ENCODE measurements around the gene C11orf21.
"Not testable (repeated sequence)": the region's sequence is repeated elsewhere in the genome, so short reads cannot be mapped to it uniquely, and the experiment has no call there.

The C11orf21 gene

GRCh38 chr11:2301631-2302305 lies at the start of gene C11orf21, which contains the start of gene TSPAN32:
TSS of gene C11orf21 (minus strand) at chr11:2301918. CDS start at chr11:2301808, 110 bp downstream.
TSS of gene TSPAN32 (plus strand) at chr11:2302013. CDS start at chr11:2302150, 137 bp downstream.
- no peak for DNase-seq

GRCh38 chr11:2348986-2349385 lies 47.3 kb upstream of the C11orf21 start:
- no peak for DNase-seq

GRCh38 chr11:2347308-2347830 lies 45.7 kb upstream of the C11orf21 start:
- DNase-seq: no peak

GRCh38 chr11:2346586-2347307 lies 45.0 kb upstream of the C11orf21 start:
- no peak for DNase-seq

GRCh38 chr11:2346014-2346413 lies 44.3 kb upstream of the C11orf21 start:
- DNase-seq: no peak

GRCh38 chr11:2345050-2345449 lies 43.3 kb upstream of the C11orf21 start:
- DNase-seq: no peak

- DNase-seq: no peak
These were observed 41.8 kb upstream of the C11orf21 start for GRCh38 chr11:2343502-2343901.

- no peak for DNase-seq
These were observed 41.3 kb upstream of the C11orf21 start for GRCh38 chr11:2342981-2343380.

GRCh38 chr11:2342557-2342956 lies 40.8 kb upstream of the C11orf21 start:
- no peak for DNase-seq

GRCh38 chr11:2338760-2339159 lies 37.0 kb upstream of the C11orf21 start:
- DNase-seq: not testable (repeated sequence)

GRCh38 chr11:2335286-2335685 lies 33.6 kb upstream of the C11orf21 start:
- DNase-seq: not testable (repeated sequence)

- DNase-seq: not testable (repeated sequence)
These were observed 31.9 kb upstream of the C11orf21 start for GRCh38 chr11:2333486-2334205.

- DNase-seq: not testable (repeated sequence)
These were observed 30.9 kb upstream of the C11orf21 start for GRCh38 chr11:2332569-2332968.

- DNase-seq: no peak
These were observed 29.7 kb upstream of the C11orf21 start for GRCh38 chr11:2331404-2331803.

- no peak for DNase-seq
These were observed 29.0 kb upstream of the C11orf21 start for GRCh38 chr11:2330696-2331095.

- DNase-seq: no peak
These were observed 27.8 kb upstream of the C11orf21 start for GRCh38 chr11:2329551-2329950.

- DNase-seq: no peak
These were observed 27.1 kb upstream of the C11orf21 start for GRCh38 chr11:2328656-2329354.

GRCh38 chr11:2328021-2328420 lies 26.3 kb upstream of the C11orf21 start:
- DNase-seq: no peak

- no peak for DNase-seq
These were observed 25.3 kb upstream of the C11orf21 start for GRCh38 chr11:2327032-2327431.

GRCh38 chr11:2325719-2326118 lies 24.0 kb upstream of the C11orf21 start:
- no peak for DNase-seq

GRCh38 chr11:2325123-2325522 lies 23.4 kb upstream of the C11orf21 start:
- no peak for DNase-seq

- no peak for DNase-seq
These were observed 19.6 kb upstream of the C11orf21 start for GRCh38 chr11:2321311-2321683.
